ENCODE results near the gene ZBTB18.

GRCh38 chr1:244050014-244050834, 859 bp upstream of the ZBTB18 start:
- TF ChIP-seq FOXM1 (IDR thresholded peaks at IDR 0.05; ENCODE audit: borderline replicate concordance), result no peak
- TF ChIP-seq FOXA1 (IDR thresholded peaks at IDR 0.05), result no peak
- TF ChIP-seq SP1 (IDR thresholded peaks at IDR 0.05), result no peak
